ENCODE data around the gene SIRT4. TPM values are rescaled to one million over a fixed set of nuclear protein-coding genes. Genes with fewer than 3 reads are reported as not detected.

Gene SIRT4
- total and polyA plus RNA-seq, 2 of the 13 experiments (the other 11 are each of a cell fraction or from before 2014, with no cell fraction given), result 3.4 to 5.8 TPM

DNA sequence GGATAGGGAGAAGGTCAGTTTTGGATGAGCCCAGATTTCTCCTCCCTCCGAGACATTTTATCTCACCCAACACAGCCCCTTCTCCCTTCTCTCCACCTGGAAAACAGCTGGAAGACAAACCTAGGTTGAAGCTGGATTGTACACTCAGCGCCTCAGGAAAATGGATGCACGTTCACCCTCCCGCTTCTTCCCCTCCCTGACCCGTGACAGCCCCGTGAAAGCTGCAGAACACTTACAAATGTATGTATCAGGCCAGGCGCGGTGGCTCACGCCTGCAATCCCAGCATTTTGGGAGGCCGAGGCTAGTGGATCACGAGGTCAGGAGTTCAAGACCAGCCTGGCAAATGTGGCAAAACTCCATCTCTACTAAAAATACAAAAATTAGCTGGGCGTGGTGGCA, 14.6 kb upstream of the SIRT4 start:
- Histone ChIP-seq H4K20me1 (ENCODE audit: insufficient read depth, low read length) (no peaks in the 10 kb centered on the region), H3K4me3 (replicated peaks in 1 of 3; ENCODE audit: insufficient read depth in 1 of 3, low read depth in 2 of 3, low read length in 3 of 3) (no peak overlapping the region), H3K27ac (ENCODE audit: extremely low read length, insufficient read depth, low read length) (no peak overlapping the region), H3K27me3 (ENCODE audit: control insufficient read depth in 1 of 2, insufficient read depth in 2 of 2, low read length in 2 of 2) (peaks cover 0 to 1% of the 10 kb centered on the region in 2 experiments; a peak in 3 of 5 replicates), H3K4me2 (ENCODE audit: low read depth, low read length) (no peak overlapping the region), H2AFZ (ENCODE audit: low read length) (no peak overlapping the region), H3K9me3 (ENCODE audit: low read length) (no peaks in the 10 kb centered on the region), H3K36me3 (replicated peaks in 1 of 2; ENCODE audit: control insufficient read depth in 1 of 2, insufficient read depth in 2 of 2, low read length in 2 of 2) (no peaks in the 10 kb centered on the region), H3K9ac (ENCODE audit: insufficient read depth, low read depth, low read length) (no peak overlapping the region), H3K79me2 (ENCODE audit: insufficient read depth, low read length) (no peaks in the 10 kb centered on the region), H3K4me1 (ENCODE audit: insufficient read depth, low read length) (peaks cover 19% of the 10 kb centered on the region; the same call in 1 of the 2 replicates)
- ATAC-seq (no peak), DNase-seq (ENCODE audit: low spot score) (no peak), FAIRE-seq (no peak)
- no TSS peak for BruUV-seq (replicated peaks)
- ChIA-PET POLR2A (interaction anchor here (1.3 to 1.5 kb wide), 2 partner anchors 58 to 60 kb away, joined by 4 to 8 read pairs; no protein-coding TSS in a partner anchor), CTCF (ENCODE audit: low intra/inter-chr PET ratio, low total read pairs) (no interaction called here)
- intact Hi-C loops (cut with micrococcal nuclease; ENCODE audit: unreplicated experiment) (no loop called here), in situ Hi-C loops (cut with HindIII; ENCODE audit: extremely low pct_ligation_motif_present, low pct_unique_long_range_greater_than_20kb) (no loop called here)
- 65% methylated on average over 12 of the region's 12 CpGs for WGBS (ENCODE audit: low lambda C conversion rate)
- no peak for TF ChIP-seq ARID4A (CRISPR knock-in tag; IDR thresholded peaks at IDR 0.05; ENCODE audit: borderline replicate concordance)
- no peak for TF ChIP-seq ZNF451 (CRISPR knock-in tag; IDR thresholded peaks at IDR 0.05)
- no peak for TF ChIP-seq PREB (CRISPR knock-in tag; IDR thresholded peaks at IDR 0.05)
- no peak for TF ChIP-seq KLF6 (CRISPR knock-in tag; IDR thresholded peaks at IDR 0.05)
- TF ChIP-seq E2F1 (CRISPR knock-in tag; IDR thresholded peaks at IDR 0.05), result no peak
- TF ChIP-seq NRL (CRISPR knock-in tag; IDR thresholded peaks at IDR 0.05; ENCODE audit: borderline replicate concordance), result no peak
- TF ChIP-seq ZNF280B (CRISPR knock-in tag; IDR thresholded peaks at IDR 0.05; ENCODE audit: borderline replicate concordance), result no peak
- TF ChIP-seq POLR2AphosphoS2 (IDR thresholded peaks at IDR 0.05; ENCODE audit: low read depth, low read length), result no peak
- TF ChIP-seq ZNF616 (CRISPR knock-in tag; IDR thresholded peaks at IDR 0.05; ENCODE audit: low read depth), result no peak
- TF ChIP-seq SNAPC5 (CRISPR knock-in tag; IDR thresholded peaks at IDR 0.05; ENCODE audit: borderline replicate concordance), result no peak
- TF ChIP-seq ZBTB38 (CRISPR knock-in tag; IDR thresholded peaks at IDR 0.05), result no peak
- TF ChIP-seq PAF1 (CRISPR knock-in tag; IDR thresholded peaks at IDR 0.05), result no peak
- no peak for TF ChIP-seq ZBTB49 (CRISPR knock-in tag; IDR thresholded peaks at IDR 0.05; ENCODE audit: borderline replicate concordance)
- no peak for TF ChIP-seq RCOR2 (CRISPR knock-in tag; IDR thresholded peaks at IDR 0.05)

All from HepG2 (cell line).